ENCODE data around the gene LAMB3. TPM values are rescaled to one million over a fixed set of nuclear protein-coding genes. Genes with fewer than 3 reads are reported as not detected.

The LAMB3 gene
- total RNA-seq, 1 donor from 2014 or later = 12.5 TPM

- no peaks in the 10 kb centered on the region for H3K36me3 Mint-ChIP-seq (ENCODE audit: insufficient read depth)
- peak; percentile 87 for TF ChIP-seq CTCF (IDR thresholded peaks at IDR 0.05; ENCODE audit: unreplicated experiment)
- peaks cover 25% of the 10 kb centered on the region for H3K27me3 Mint-ChIP-seq
- H3K9me3 Mint-ChIP-seq (ENCODE audit: low read depth) = no peaks in the 10 kb centered on the region
- DNase-seq (ENCODE audit: low spot score, unreplicated experiment) = peak; percentile 80
- H3K4me1 Mint-ChIP-seq (ENCODE audit: low read depth) = peaks cover 3% of the 10 kb centered on the region
- H3K4me3 Mint-ChIP-seq (ENCODE audit: low read depth) = no peak overlapping the region
- no peak overlapping the region for H3K27ac Mint-ChIP-seq
These were observed 86.2 kb downstream of the LAMB3 start for GRCh38 chr1:209565759-209566678.

Small RNAs within 50 kb of the gene (microRNA-seq; reads per million reads assigned to microRNA genes)
- gene MIR4260 (ENCODE audit: borderline number of aligned reads, unreplicated experiment) = not detected

Other genes starting within 250 kb of the LAMB3 start
- gene CAMK1G, start 68.7 kb downstream of the LAMB3 start, total RNA-seq = 2.4 and 2.7 TPM in 2 replicates
- 0.60 and 0.79 TPM in 2 replicates for gene G0S2, start 23.0 kb upstream of the LAMB3 start, total RNA-seq
- gene HSD11B1, start 52.4 kb upstream of the LAMB3 start, total RNA-seq = not detected in 2 replicates
- gene TRAF3IP3, start 103.6 kb upstream of the LAMB3 start, total RNA-seq = not detected in 2 replicates
- 2.5 and 3.1 TPM in 2 replicates for gene C1orf74, start 132.1 kb upstream of the LAMB3 start, total RNA-seq
- gene IRF6, start 153.7 kb upstream of the LAMB3 start, total RNA-seq = 19.6 and 23.4 TPM in 2 replicates
- 7.4 and 7.8 TPM in 2 replicates for gene UTP25, start 175.5 kb upstream of the LAMB3 start, total RNA-seq

Measured in progenitor cell of endocrine pancreas (in vitro differentiated cells).